H1 (cell line): ENCODE measurements around the gene HDLBP.

Source experiments
- CHD2 ChIP-seq: IDR thresholded peaks from 2 replicates; pipeline ENCODE4 v1.6.1; 2012; ENCODE audit warnings: low read length, improper control_type of control experiment
- EGR1 ChIP-seq: IDR thresholded peaks from 2 replicates; pipeline ENCODE4 v1.6.1; 2011; ENCODE audit warnings: low read depth, low read length, borderline replicate concordance
- EP300 ChIP-seq, 2 experiments: IDR thresholded peaks; 1 replicate in 1 of 2; 2 replicates in 1 of 2; pipeline ENCODE4 v1.6.1; 2011 to 2012; ENCODE audit warnings: low read depth in 2 of 2, low read length in 2 of 2, mild to moderate bottlenecking in 2 of 2, borderline replicate concordance in 1 of 2, inconsistent platforms in 1 of 2, moderate library complexity in 1 of 2
- EZH2 ChIP-seq: fragments of 200-600 bp; sonication (generic); IDR thresholded peaks from 2 replicates; pipeline ENCODE4 v1.7.1; 2012; ENCODE audit warnings: low read depth, mild to moderate bottlenecking, moderate library complexity, low read length, inconsistent platforms; ENCODE audit not compliant: severe bottlenecking
- POLR2A ChIP-seq, 2 experiments: IDR thresholded peaks; 1 replicate in 1 of 2; 2 replicates in 1 of 2; pipeline ENCODE4 v1.6.1; 2011; ENCODE audit warnings: low read depth in 2 of 2, low read length in 2 of 2, mild to moderate bottlenecking in 2 of 2; ENCODE audit errors: control extremely low read depth in 1 of 2
- SRF ChIP-seq: IDR thresholded peaks from 2 replicates; pipeline ENCODE4 v1.6.1; 2011; ENCODE audit warnings: mild to moderate bottlenecking, low read depth, low read length, moderate library complexity
- SUZ12 ChIP-seq: fragments of 200-600 bp; sonication (generic); IDR thresholded peaks from 2 replicates; pipeline ENCODE4 v1.6.1; 2012; ENCODE audit warnings: mild to moderate bottlenecking, inconsistent platforms, low read length, moderate library complexity, mixed read lengths
- ZNF274 ChIP-seq: IDR thresholded peaks from 2 replicates; pipeline ENCODE4 v1.7.0; 2012; ENCODE audit warnings: low read length, borderline replicate concordance; ENCODE audit errors: extremely low read depth
- TF ChIP-seq, protein P1 (sequence below), 3 experiments: IDR thresholded peaks; 1 replicate in 2 of 3; 2 replicates in 1 of 3; pipeline versions ENCODE4 v1.5.1 to v1.6.1; 2011; ENCODE audit warnings: low read length in 3 of 3, mild to moderate bottlenecking in 3 of 3, inconsistent platforms in 2 of 3, low read depth in 1 of 3, moderate library complexity in 1 of 3; ENCODE audit not compliant: insufficient read depth in 1 of 3; ENCODE audit errors: control extremely low read depth in 1 of 3

DNA sequence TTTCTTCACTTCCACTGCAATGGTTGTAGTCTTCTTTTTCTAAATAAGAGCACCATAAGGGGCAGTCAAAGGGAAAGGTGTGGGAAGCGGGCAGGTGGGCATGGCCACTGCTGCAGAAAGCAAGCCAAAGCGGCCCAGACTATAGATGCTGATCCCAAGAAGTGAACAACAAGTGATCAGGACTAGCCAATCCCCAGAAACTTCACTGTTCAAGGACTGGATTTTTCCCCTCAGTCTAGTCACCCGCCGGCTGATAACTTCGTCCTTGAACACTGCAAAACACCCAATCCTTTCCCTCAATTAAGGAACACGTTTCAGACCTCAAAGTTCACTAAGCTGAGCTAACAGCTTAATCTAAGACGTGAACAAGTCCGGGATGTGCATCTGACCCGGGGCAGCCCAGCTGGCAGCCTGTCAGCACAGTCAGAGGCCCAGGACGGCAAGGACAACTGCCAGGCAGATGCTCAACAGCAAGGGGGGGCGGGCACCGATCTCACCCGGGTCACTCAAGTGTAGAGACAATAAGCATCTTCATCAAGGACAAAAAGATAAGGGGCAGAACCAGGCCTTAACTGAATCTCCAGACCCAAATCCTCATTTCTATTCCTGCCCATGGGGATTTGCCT, 59.8 kb downstream of the HDLBP start:
- TF ChIP-seq, protein P1, sequence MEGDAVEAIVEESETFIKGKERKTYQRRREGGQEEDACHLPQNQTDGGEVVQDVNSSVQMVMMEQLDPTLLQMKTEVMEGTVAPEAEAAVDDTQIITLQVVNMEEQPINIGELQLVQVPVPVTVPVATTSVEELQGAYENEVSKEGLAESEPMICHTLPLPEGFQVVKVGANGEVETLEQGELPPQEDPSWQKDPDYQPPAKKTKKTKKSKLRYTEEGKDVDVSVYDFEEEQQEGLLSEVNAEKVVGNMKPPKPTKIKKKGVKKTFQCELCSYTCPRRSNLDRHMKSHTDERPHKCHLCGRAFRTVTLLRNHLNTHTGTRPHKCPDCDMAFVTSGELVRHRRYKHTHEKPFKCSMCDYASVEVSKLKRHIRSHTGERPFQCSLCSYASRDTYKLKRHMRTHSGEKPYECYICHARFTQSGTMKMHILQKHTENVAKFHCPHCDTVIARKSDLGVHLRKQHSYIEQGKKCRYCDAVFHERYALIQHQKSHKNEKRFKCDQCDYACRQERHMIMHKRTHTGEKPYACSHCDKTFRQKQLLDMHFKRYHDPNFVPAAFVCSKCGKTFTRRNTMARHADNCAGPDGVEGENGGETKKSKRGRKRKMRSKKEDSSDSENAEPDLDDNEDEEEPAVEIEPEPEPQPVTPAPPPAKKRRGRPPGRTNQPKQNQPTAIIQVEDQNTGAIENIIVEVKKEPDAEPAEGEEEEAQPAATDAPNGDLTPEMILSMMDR (IDR thresholded peaks at IDR 0.05; ENCODE audit: control extremely low read depth in 1 of 3, insufficient read depth in 1 of 3, low read depth in 1 of 3, low read length in 3 of 3), result no peak
- TF ChIP-seq SRF (no peak), EZH2 (no peak), EP300 (IDR thresholded peaks at IDR 0.05; ENCODE audit: borderline replicate concordance in 1 of 2, low read depth in 2 of 2, low read length in 2 of 2) (no peak), POLR2A (IDR thresholded peaks at IDR 0.05; ENCODE audit: control extremely low read depth in 1 of 2, low read depth in 2 of 2, low read length in 2 of 2) (no peak), CHD2 (no peak), SUZ12 (no peak), EGR1 (no peak), ZNF274 (no peak)
